Upper lobe of right lung (tissue), 1 donor: Measurements from ENCODE around the gene PRPF31. TPM values are rescaled to one million over a fixed set of nuclear protein-coding genes. Genes with fewer than 3 reads are reported as not detected.

Source experiments
- ATAC-seq: fragments of 200-7000 bp; cut with Tn5 transposase; one replicate; pipeline ENCODE4 v1.9.1; 2020; ENCODE audit warnings: mild to moderate bottlenecking, moderate library complexity
- DNase-seq: peaks from one replicate; pipeline ENCODE4 v3.0.0-alpha.2; 2020
- H3K27ac ChIP-seq: fragments of 200-600 bp; one replicate; pipeline ENCODE4 v1.8.0; 2022
- H3K27me3 ChIP-seq: fragments of 200-600 bp; one replicate; pipeline ENCODE4 v1.8.0; 2022; ENCODE audit warnings: mild to moderate bottlenecking
- H3K36me3 ChIP-seq: fragments of 200-600 bp; one replicate; pipeline ENCODE4 v1.8.0; 2022
- H3K4me1 ChIP-seq: fragments of 200-600 bp; one replicate; pipeline ENCODE4 v1.8.0; 2022
- H3K4me3 ChIP-seq: fragments of 200-600 bp; one replicate; pipeline ENCODE4 v1.8.0; 2022; ENCODE audit warnings: mild to moderate bottlenecking
- H3K9me3 ChIP-seq: fragments of 200-600 bp; one replicate; pipeline ENCODE4 v1.8.0; 2022
- intact Hi-C: fragments of 100-400 bp; cut with DNase I; formaldehyde crosslinking; loops from one replicate; pipeline ENCODE4 v1.11.0; 2022
- total RNA-seq: library from RNA; stranded (reverse); fragmentation: NEBNext Ultra II Directional; extraction: Animal tissue kit (Norgen Biotek cat#: 25700); gene quantifications from one replicate; pipeline ENCODE4 v1.2.1, GENCODE V29; 2021
- TF ChIP-seq, protein P1 (sequence below): fragments of 200-600 bp; IDR thresholded peaks from one replicate; pipeline ENCODE4 v1.8.0; 2022; ENCODE audit warnings: antibody characterized with exemption
- donor health status: DM: no; HTN: yes; CAD: no; lungs with severe emphysema.

PRPF31 gene
- total RNA-seq, 1 donor from 2014 or later = 44.9 TPM

DNA sequence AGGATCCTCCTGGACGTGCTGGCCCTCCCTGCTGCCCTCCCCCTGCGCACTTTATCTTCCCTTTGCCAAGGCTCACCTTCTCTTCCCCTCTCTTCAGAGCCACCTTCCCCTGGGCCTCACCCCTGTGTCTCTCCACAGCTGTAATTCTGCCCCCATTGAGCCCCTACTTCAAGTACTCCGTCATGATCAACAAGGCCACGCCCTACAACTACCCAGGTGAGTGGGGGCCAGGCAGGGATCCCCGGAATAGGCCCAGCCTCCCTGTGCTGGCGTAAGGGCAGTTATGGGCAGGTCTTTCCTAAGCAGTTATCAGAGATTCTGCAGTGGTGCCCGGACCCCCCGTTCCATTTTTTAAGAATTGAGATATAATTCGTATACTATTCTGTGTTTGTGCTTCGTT is 9.8 kb upstream of the PRPF31 start:
- Histone ChIP-seq H3K27ac (no peak overlapping the region), H3K4me3 (no peak overlapping the region), H3K9me3 (no peaks in the 10 kb centered on the region), H3K4me1 (peaks cover 16% of the 10 kb centered on the region), H3K36me3 (peaks cover 55% of the 10 kb centered on the region), H3K27me3 (no peaks in the 10 kb centered on the region)
- no peak for DNase-seq
- ATAC-seq = no peak
- intact Hi-C loops = no loop called here
- TF ChIP-seq, protein P1, sequence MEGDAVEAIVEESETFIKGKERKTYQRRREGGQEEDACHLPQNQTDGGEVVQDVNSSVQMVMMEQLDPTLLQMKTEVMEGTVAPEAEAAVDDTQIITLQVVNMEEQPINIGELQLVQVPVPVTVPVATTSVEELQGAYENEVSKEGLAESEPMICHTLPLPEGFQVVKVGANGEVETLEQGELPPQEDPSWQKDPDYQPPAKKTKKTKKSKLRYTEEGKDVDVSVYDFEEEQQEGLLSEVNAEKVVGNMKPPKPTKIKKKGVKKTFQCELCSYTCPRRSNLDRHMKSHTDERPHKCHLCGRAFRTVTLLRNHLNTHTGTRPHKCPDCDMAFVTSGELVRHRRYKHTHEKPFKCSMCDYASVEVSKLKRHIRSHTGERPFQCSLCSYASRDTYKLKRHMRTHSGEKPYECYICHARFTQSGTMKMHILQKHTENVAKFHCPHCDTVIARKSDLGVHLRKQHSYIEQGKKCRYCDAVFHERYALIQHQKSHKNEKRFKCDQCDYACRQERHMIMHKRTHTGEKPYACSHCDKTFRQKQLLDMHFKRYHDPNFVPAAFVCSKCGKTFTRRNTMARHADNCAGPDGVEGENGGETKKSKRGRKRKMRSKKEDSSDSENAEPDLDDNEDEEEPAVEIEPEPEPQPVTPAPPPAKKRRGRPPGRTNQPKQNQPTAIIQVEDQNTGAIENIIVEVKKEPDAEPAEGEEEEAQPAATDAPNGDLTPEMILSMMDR = no peak

DNA sequence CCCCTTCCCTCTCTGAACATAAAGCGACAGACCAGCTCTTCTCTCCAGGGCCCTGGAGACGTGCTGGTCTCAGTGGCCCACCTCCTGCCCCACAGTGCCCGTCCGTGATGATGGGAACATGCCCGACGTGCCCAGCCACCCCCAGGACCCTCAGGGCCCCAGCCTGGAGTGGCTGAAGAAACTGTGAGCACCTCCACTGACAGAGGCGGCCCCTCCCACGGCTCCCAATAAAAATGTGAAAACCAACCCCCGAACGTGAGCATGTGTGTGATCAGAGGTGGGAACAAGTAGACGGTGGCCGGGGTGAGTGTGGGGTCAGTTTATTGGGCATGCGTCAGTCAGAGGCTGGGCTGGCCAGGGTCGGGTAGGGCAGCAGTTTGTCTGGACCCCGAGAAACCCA is 8.8 kb upstream of the PRPF31 start:
- Histone ChIP-seq H3K9me3 (no peaks in the 10 kb centered on the region), H3K36me3 (peaks cover 60% of the 10 kb centered on the region), H3K4me1 (peaks cover 16% of the 10 kb centered on the region), H3K27ac (no peak overlapping the region), H3K27me3 (no peaks in the 10 kb centered on the region), H3K4me3 (no peak overlapping the region)
- DNase-seq (no peak), ATAC-seq (no peak)
- intact Hi-C loops = no loop called here
- TF ChIP-seq, protein P1 = no peak

DNA sequence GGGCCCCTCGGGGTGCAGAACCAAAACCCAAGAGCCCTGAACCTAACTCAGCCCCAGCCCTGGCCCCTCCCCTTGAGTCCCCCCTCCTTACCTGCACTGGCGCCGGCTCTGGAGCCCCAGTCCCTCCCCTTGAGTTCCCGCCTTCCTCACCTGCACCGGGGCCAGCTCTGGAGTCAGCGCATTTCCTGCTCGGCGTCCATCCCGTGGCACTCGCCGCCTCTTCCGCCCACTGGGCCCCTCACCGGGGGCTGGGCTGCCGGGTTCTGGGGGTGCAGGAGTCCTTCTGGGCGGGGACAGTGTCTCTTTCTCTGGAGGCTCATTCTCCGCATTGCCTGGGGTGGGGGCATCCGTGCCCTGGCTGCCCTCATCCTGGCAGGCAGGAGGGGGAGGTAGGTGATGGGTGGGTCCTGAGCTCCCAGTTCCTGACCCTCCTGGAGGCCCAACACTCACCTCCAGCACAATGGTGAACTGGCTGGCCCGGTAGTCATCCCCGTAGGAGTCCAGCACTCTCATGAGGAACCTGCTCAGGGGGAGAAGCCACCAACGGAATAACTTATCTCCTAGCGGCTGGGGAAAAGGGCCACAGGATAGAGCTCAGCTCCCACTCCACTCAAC is 7.6 kb upstream of the PRPF31 start:
- no peak for DNase-seq
- TF ChIP-seq, protein P1 = no peak
- Histone ChIP-seq H3K27me3 (no peaks in the 10 kb centered on the region), H3K9me3 (no peaks in the 10 kb centered on the region), H3K27ac (no peak overlapping the region), H3K36me3 (peaks cover 60% of the 10 kb centered on the region), H3K4me3 (no peak overlapping the region), H3K4me1 (peaks cover 11% of the 10 kb centered on the region)
- intact Hi-C loops = no loop called here
- ATAC-seq = no peak

DNA sequence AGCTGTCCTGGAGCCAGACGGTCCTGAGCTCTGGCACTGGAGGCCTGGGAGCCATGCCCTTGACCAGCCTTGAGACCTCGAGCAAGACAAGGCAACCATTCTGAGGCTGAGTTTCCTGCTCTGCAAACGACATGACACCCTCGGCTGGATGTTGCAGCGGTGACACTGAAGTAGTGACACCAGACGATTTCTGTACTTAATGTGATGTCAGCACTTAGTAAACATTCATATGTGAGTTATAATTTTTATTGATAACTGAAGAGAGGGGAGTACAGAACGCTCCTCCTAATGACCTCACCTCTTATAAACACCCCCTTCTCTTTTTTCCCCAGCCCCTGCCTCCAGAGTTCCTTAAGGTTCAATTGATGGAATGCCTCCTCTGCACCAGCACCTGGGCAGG is 7.1 kb upstream of the PRPF31 start:
- Histone ChIP-seq H3K9me3 (no peaks in the 10 kb centered on the region), H3K4me1 (peaks cover 7% of the 10 kb centered on the region), H3K36me3 (peaks cover 60% of the 10 kb centered on the region), H3K4me3 (no peak overlapping the region), H3K27me3 (no peaks in the 10 kb centered on the region), H3K27ac (no peak overlapping the region)
- DNase-seq = no peak
- intact Hi-C loops = no loop called here
- no peak for ATAC-seq
- TF ChIP-seq, protein P1 = no peak

DNA sequence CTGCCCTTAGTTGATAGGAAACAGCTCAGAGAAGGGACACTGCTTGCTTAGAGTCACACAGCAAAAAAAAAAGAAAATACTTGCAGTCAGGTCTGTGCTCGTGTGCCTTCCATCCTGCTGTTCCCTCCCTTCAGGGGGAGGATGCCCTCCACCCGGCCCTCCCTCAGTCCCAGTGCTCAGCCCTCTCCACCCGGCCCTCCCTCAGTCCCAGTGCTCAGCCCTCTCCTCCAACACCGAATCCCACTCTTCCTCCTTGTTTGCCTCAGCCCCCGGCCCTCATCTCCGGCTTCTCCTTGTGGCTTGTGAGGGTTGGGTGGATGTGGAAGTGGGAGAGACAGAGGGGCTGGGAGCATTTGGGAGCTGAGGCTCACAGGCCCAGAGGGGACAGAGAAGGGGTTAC is 5.9 kb upstream of the PRPF31 start:
- no peak for DNase-seq
- TF ChIP-seq, protein P1 = no peak
- no peaks in the 10 kb centered on the region for H3K27me3 ChIP-seq
- H3K4me3 ChIP-seq = no peak overlapping the region
- intact Hi-C loops = no loop called here
- ATAC-seq = no peak
- H3K27ac ChIP-seq = no peak overlapping the region
- H3K36me3 ChIP-seq = peaks cover 64% of the 10 kb centered on the region
- H3K9me3 ChIP-seq = no peaks in the 10 kb centered on the region
- H3K4me1 ChIP-seq = peaks cover 11% of the 10 kb centered on the region
